ENCODE data around the gene TMEM187. TPM values are rescaled to one million over a fixed set of nuclear protein-coding genes. Genes with fewer than 3 reads are reported as not detected.

Gene TMEM187
- polyA plus RNA-seq, 4 donors, result 4.2 to 10.1 (median 6.0) TPM

DNA sequence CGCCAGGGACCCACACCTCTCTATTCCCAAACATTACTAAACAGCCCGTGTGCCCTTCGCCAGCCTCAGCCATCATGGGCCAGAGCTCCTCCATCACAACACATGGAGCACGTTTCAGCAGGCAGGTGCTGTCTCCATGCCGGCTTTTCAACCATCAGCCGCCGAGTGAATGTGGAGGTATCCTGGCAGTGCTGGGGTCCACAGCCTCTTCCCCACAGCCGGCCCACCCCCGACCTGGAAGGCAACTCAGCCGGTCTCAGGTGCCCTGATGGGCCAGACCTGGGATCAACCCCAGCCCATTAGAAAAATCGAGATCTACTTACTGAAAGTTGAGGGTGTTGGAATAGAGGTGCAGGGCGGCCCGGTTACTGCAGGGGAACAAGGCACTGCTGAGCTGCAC lies 40.8 kb upstream of the TMEM187 start:
- Histone ChIP-seq H3K36me3 (ENCODE audit: control insufficient read depth in 3 of 3, insufficient read depth in 2 of 3, low read depth in 1 of 3, low read length in 3 of 3) (peaks cover 0 to 37% (median 3%) of the 10 kb centered on the region in 3 donors), H3K9me3 (ENCODE audit: control insufficient read depth in 2 of 2, insufficient read depth in 1 of 2, low read depth in 1 of 2, low read length in 1 of 2) (no peaks in the 10 kb centered on the region), H3K27me3 (ENCODE audit: control insufficient read depth in 3 of 3, insufficient read depth in 3 of 3, low read length in 3 of 3) (no peaks in the 10 kb centered on the region), H3K4me1 (ENCODE audit: control insufficient read depth in 3 of 3, insufficient read depth in 2 of 3, low read depth in 1 of 3, low read length in 2 of 3) (peaks cover 0 to 10% (median 3%) of the 10 kb centered on the region in 3 donors), H3K4me3 (ENCODE audit: low read depth in 1 of 3, low read length in 3 of 3) (no peak overlapping the region), H3K27ac (ENCODE audit: low read depth in 1 of 3, low read length in 2 of 3) (no peak overlapping the region)
- DNase-seq (no peak), FAIRE-seq (no peak)
- WGBS, 3 donors, result 89 to 96% (median 95%) methylated on average over 13 of the region's 13 CpGs

DNA sequence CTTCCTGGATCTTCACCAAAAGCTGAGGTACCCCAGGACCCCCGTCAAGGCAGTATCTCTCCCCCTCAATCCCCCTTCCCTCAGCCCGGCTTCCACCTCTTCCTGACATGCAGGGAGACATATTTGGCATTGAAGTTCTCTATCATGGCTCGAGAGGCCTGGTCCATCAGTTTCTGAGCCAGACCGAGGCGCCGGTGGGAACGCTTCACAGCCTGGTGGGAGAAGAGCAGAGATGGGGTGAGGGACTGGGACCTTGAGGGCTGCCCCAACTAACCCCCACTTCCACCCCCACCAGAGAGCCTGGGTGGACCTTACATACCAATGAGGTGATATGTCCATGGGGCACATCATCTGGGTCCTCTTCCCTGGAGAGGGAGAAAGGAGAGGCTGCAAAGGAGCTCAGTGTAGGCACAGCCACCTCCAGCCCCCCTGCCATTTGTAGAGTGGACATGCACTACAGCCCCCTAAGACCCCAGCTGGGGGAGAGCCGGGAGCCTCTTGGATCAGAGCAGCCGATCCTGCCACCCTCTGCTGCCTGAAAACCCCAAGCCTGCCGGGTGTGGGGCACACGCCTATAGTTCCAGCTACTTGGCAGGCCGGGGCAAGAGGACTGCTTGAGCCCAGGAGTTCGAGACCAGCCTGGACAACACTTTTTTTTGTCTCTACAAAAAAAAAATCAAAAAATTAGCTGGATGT lies 40.2 kb upstream of the TMEM187 start:
- no peak for FAIRE-seq
- Histone ChIP-seq H3K4me1 (ENCODE audit: control insufficient read depth in 3 of 3, insufficient read depth in 2 of 3, low read depth in 1 of 3, low read length in 2 of 3) (peaks cover 0 to 4% (median 3%) of the 10 kb centered on the region in 3 donors), H3K36me3 (ENCODE audit: control insufficient read depth in 3 of 3, insufficient read depth in 2 of 3, low read depth in 1 of 3, low read length in 3 of 3) (peaks cover 0 to 37% (median 3%) of the 10 kb centered on the region in 3 donors), H3K27ac (ENCODE audit: low read depth in 1 of 3, low read length in 2 of 3) (no peak overlapping the region), H3K27me3 (ENCODE audit: control insufficient read depth in 3 of 3, insufficient read depth in 3 of 3, low read length in 3 of 3) (no peaks in the 10 kb centered on the region), H3K9me3 (ENCODE audit: control insufficient read depth in 2 of 2, insufficient read depth in 1 of 2, low read depth in 1 of 2, low read length in 1 of 2) (no peaks in the 10 kb centered on the region), H3K4me3 (ENCODE audit: low read depth in 1 of 3, low read length in 3 of 3) (no peak overlapping the region)
- 86 to 94% (median 89%) methylated on average over 9 to 13 of the region's 13 CpGs for WGBS, 3 donors
- no peak for DNase-seq

DNA sequence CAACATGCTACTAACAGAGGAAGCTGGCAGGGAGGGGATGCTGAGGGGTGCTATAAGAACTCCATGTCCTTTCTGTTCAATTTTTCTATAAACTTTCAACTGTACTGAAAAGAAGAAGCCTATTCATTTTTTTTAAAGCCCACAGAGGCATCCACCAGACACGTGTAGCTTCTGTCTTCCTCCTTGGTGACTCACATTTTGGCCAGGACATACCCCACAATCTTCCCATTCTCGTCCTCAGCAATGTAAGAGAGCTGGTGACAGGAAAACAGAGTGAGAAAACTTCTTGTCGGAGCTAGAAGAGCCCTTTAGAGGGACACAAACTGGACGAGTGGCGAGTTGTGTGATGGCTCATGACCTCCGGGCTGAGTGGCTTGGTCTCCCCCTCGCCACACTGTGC lies 38.8 kb upstream of the TMEM187 start:
- H3K36me3 ChIP-seq (ENCODE audit: control insufficient read depth in 3 of 3, insufficient read depth in 2 of 3, low read depth in 1 of 3, low read length in 3 of 3), result peaks cover 0 to 37% (median 3%) of the 10 kb centered on the region in 3 donors
- DNase-seq, result no peak
- peaks cover 0 to 3% (median 3%) of the 10 kb centered on the region in 3 donors for H3K4me1 ChIP-seq (ENCODE audit: control insufficient read depth in 3 of 3, insufficient read depth in 2 of 3, low read depth in 1 of 3, low read length in 2 of 3)
- H3K27me3 ChIP-seq (ENCODE audit: control insufficient read depth in 3 of 3, insufficient read depth in 3 of 3, low read length in 3 of 3), result no peaks in the 10 kb centered on the region
- H3K4me3 ChIP-seq (ENCODE audit: low read depth in 1 of 3, low read length in 3 of 3), result peak overlapping the region in 2 of 3 donors; percentile 56 to 89
- no peak for FAIRE-seq
- H3K27ac ChIP-seq (ENCODE audit: low read depth in 1 of 3, low read length in 2 of 3), result peak overlapping the region in 1 of 3 donors; percentile 58
- 19 to 43% (median 24%) methylated on average over 6 to 7 of the region's 7 CpGs for WGBS, 3 donors
- no peaks in the 10 kb centered on the region for H3K9me3 ChIP-seq (ENCODE audit: control insufficient read depth in 2 of 2, insufficient read depth in 1 of 2, low read depth in 1 of 2, low read length in 1 of 2)

DNA sequence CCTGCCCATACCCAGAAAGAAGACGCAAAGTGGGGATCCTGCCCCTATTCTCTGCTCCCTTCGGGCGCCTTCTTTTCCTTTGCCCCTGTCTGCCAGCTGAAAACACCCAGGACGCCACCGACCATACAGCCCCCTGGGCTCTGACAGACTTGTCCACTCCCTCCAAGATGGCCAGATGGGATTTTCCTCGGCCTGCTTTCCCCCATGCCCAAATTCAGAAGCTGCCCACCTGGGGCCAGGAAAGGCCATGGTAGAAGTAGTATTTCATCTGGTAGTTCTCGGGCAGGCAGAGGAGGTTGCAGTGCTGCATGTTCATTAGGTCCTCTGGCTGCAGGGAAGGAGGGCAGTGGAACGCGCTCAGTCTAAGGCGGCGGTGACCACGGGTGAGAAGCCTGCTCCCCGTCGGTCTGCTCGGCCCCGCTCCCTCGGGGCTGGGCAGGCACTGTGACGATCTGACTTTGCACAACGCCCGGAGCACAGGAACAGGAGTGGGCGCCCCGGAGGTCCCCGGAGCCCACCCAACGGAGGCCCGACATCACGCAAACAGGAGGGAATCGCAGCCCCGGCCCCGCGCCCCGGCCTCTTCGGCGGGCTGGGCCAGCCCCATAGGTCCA lies 38.3 kb upstream of the TMEM187 start:
- H3K4me3 ChIP-seq (ENCODE audit: low read depth in 1 of 3, low read length in 3 of 3), result peak overlapping the region; percentile 56 to 89 (median 57)
- FAIRE-seq, result no peak
- no peaks in the 10 kb centered on the region for H3K27me3 ChIP-seq (ENCODE audit: control insufficient read depth in 3 of 3, insufficient read depth in 3 of 3, low read length in 3 of 3)
- H3K9me3 ChIP-seq (ENCODE audit: control insufficient read depth in 2 of 2, insufficient read depth in 1 of 2, low read depth in 1 of 2, low read length in 1 of 2), result no peaks in the 10 kb centered on the region
- peaks cover 0 to 40% (median 3%) of the 10 kb centered on the region in 3 donors for H3K36me3 ChIP-seq (ENCODE audit: control insufficient read depth in 3 of 3, insufficient read depth in 2 of 3, low read depth in 1 of 3, low read length in 3 of 3)
- WGBS, 3 donors, result 4 to 28% (median 8%) methylated on average over 22 to 33 of the region's 33 CpGs
- peak overlapping the region in 2 of 3 donors; percentile 33 to 58 for H3K27ac ChIP-seq (ENCODE audit: low read depth in 1 of 3, low read length in 2 of 3)
- H3K4me1 ChIP-seq (ENCODE audit: control insufficient read depth in 3 of 3, insufficient read depth in 2 of 3, low read depth in 1 of 3, low read length in 2 of 3), result peaks cover 0 to 3% (median 0%) of the 10 kb centered on the region in 3 donors
- DNase-seq, result no peak

DNA sequence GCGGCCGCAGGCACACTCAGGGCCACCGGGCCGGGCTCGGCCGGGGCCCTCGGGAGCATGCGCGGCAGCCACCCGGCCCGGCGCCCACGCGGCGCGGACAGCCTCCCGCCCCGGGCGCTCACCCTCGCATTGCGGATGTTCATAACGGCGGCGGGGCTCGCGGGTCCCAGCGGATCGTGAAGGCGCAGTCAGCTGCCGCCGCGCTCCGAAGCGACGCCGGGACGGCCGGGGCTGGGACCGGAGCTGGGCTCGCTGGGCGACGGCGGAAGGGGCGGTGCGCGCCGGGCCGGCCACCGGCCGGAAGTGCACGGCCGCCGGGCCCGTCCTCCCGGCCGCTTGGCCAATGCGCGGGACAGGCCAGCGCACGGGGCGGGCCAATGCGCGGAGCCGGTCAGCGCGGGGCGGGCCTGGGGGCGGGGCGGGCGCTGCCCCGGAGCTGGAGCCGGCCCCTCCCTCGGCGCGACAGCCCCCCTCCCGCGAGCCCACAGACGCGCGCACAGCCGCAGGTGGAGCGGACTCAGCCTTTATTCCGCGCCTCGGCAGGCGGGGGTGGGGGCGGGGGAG lies 37.7 kb upstream of the TMEM187 start, which contains the start of gene NAA10:
TSS of gene NAA10 (minus strand) at position 276 of the 564 bp plus-strand sequence. CDS start at position 143, 133 bp downstream.
- peaks cover 0 to 3% (median 0%) of the 10 kb centered on the region in 3 donors for H3K4me1 ChIP-seq (ENCODE audit: control insufficient read depth in 3 of 3, insufficient read depth in 2 of 3, low read depth in 1 of 3, low read length in 2 of 3)
- peak within 1 kb of the TSS in 2 of 3 donors; percentile 33 to 58 for H3K27ac ChIP-seq (ENCODE audit: low read depth in 1 of 3, low read length in 2 of 3)
- DNase-seq, result peak; percentile 72 to 83
- no peaks in the 10 kb centered on the region for H3K9me3 ChIP-seq (ENCODE audit: control insufficient read depth in 2 of 2, insufficient read depth in 1 of 2, low read depth in 1 of 2, low read length in 1 of 2)
- H3K4me3 ChIP-seq (ENCODE audit: low read depth in 1 of 3, low read length in 3 of 3), result peak within 1 kb of the TSS; percentile 56 to 89 (median 57)
- 0 to 18% (median 1%) methylated on average over 18 to 77 of the region's 87 CpGs for WGBS, 3 donors
- FAIRE-seq, result no peak
- peaks cover 0 to 39% (median 3%) of the 10 kb centered on the region in 3 donors for H3K36me3 ChIP-seq (ENCODE audit: control insufficient read depth in 3 of 3, insufficient read depth in 2 of 3, low read depth in 1 of 3, low read length in 3 of 3)
- no peaks in the 10 kb centered on the region for H3K27me3 ChIP-seq (ENCODE audit: control insufficient read depth in 3 of 3, insufficient read depth in 3 of 3, low read length in 3 of 3)

DNA sequence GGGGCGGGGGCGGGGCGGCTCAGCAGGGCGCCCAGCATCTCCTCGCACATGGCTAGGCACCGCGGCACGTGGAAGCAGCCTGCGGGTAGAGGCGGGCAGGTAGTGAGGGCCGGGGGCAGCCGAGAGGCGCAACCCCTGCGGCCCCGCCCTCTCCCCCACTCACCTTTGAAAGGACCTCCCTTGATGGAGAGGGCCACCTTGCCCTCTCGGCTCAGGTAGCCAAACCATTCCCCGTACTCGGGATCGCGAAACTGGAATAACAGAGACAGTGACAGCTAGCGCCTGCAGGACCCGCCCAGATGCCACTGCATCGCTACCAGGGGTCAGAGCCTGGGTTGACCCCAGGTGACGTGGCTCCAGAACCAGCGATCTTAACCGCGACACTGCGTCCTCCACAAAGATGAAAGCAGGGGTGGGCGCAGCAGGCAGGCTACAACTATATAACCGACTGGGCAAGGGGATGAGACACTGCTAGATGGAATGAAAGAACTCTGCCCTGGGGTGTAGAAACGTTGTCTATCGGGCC lies 37.2 kb upstream of the TMEM187 start:
- FAIRE-seq (no peak), DNase-seq (peak in 1 of 2 donors; percentile 31)
- Histone ChIP-seq H3K27ac (ENCODE audit: low read depth in 1 of 3, low read length in 2 of 3) (no peak overlapping the region), H3K4me3 (ENCODE audit: low read depth in 1 of 3, low read length in 3 of 3) (peak overlapping the region; percentile 30 to 89 (median 32)), H3K9me3 (ENCODE audit: control insufficient read depth in 2 of 2, insufficient read depth in 1 of 2, low read depth in 1 of 2, low read length in 1 of 2) (no peaks in the 10 kb centered on the region), H3K4me1 (ENCODE audit: control insufficient read depth in 3 of 3, insufficient read depth in 2 of 3, low read depth in 1 of 3, low read length in 2 of 3) (peaks cover 0 to 3% (median 0%) of the 10 kb centered on the region in 3 donors), H3K36me3 (ENCODE audit: control insufficient read depth in 3 of 3, insufficient read depth in 2 of 3, low read depth in 1 of 3, low read length in 3 of 3) (peaks cover 0 to 39% (median 3%) of the 10 kb centered on the region in 3 donors), H3K27me3 (ENCODE audit: control insufficient read depth in 3 of 3, insufficient read depth in 3 of 3, low read length in 3 of 3) (no peaks in the 10 kb centered on the region)
- WGBS, 3 donors, result 3 to 29% (median 11%) methylated on average over 16 to 29 of the region's 32 CpGs

DNA sequence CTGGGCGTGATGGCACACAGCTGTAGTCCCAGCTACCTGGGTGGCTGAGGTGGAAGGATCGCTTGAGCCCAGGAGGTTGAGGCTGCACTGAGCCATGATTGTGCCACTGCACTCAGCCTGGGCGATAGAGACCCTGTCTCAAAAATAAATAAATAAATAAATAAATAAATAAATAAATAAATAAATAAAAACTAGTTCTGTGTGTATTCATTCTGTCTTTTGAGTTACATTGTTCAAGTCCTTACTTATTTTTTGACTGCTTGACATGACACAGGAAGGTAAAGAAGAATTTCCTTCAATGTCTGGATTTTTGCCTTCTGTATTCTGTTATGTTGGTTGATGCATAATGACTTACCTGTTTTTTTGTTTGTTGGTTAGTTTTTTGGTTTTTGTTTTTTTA lies 35.5 kb upstream of the TMEM187 start:
- WGBS, 3 donors, result 86 to 95% (median 94%) methylated on average over 3 of the region's 3 CpGs

DNA sequence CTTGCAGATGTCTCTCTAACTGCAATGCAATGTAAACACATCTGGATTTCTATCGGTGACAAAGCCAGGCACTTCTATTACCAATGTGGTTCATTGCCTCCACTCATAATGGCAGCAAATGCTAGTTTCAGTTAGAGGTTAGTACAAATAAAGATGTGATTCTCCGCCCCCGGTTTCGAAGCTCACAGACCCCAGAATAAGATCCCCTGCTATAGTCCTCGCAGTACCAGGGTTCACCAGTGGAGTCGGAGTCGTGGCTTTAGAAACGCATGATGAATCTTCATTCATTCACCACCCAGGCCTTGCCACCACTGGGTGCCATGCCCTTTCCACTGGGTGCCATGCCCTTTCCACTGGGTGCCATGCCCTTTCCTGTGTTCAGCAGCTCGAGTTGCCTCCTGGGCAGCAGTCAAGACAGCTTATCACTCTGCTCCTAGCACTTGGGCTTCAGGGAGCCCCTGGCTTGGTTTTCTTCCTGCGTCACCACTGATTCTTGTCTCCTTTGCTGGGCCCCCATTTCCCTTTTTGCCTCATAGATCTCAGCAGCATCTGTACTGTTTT lies 34.2 kb upstream of the TMEM187 start:
- H3K9me3 ChIP-seq (ENCODE audit: control insufficient read depth in 2 of 2, insufficient read depth in 1 of 2, low read depth in 1 of 2, low read length in 1 of 2), result no peaks in the 10 kb centered on the region
- 72 to 81% (median 77%) methylated on average over 10 of the region's 10 CpGs for WGBS, 3 donors
- no peaks in the 10 kb centered on the region for H3K27me3 ChIP-seq (ENCODE audit: control insufficient read depth in 3 of 3, insufficient read depth in 3 of 3, low read length in 3 of 3)
- no peak overlapping the region for H3K4me3 ChIP-seq (ENCODE audit: low read depth in 1 of 3, low read length in 3 of 3)
- H3K4me1 ChIP-seq (ENCODE audit: control insufficient read depth in 3 of 3, insufficient read depth in 2 of 3, low read depth in 1 of 3, low read length in 2 of 3), result peaks cover 0 to 14% (median 3%) of the 10 kb centered on the region in 3 donors
- FAIRE-seq (no peak), DNase-seq (no peak)
- H3K27ac ChIP-seq (ENCODE audit: low read depth in 1 of 3, low read length in 2 of 3), result no peak overlapping the region
- H3K36me3 ChIP-seq (ENCODE audit: control insufficient read depth in 3 of 3, insufficient read depth in 2 of 3, low read depth in 1 of 3, low read length in 3 of 3), result peaks cover 0 to 22% (median 0%) of the 10 kb centered on the region in 3 donors

More for the DNA sequence above, 35.5 kb upstream of the TMEM187 start:
- no peaks in the 10 kb centered on the region for H3K27me3 ChIP-seq (ENCODE audit: control insufficient read depth in 3 of 3, insufficient read depth in 3 of 3, low read length in 3 of 3)
- no peak for FAIRE-seq
- H3K4me1 ChIP-seq (ENCODE audit: control insufficient read depth in 3 of 3, insufficient read depth in 2 of 3, low read depth in 1 of 3, low read length in 2 of 3), result peaks cover 0 to 5% (median 3%) of the 10 kb centered on the region in 3 donors
- DNase-seq, result no peak
- peaks cover 0 to 22% (median 0%) of the 10 kb centered on the region in 3 donors for H3K36me3 ChIP-seq (ENCODE audit: control insufficient read depth in 3 of 3, insufficient read depth in 2 of 3, low read depth in 1 of 3, low read length in 3 of 3)
- no peaks in the 10 kb centered on the region for H3K9me3 ChIP-seq (ENCODE audit: control insufficient read depth in 2 of 2, insufficient read depth in 1 of 2, low read depth in 1 of 2, low read length in 1 of 2)
- H3K27ac ChIP-seq (ENCODE audit: low read depth in 1 of 3, low read length in 2 of 3), result no peak overlapping the region
- no peak overlapping the region for H3K4me3 ChIP-seq (ENCODE audit: low read depth in 1 of 3, low read length in 3 of 3)
